CD4-positive, alpha-beta memory T cell (primary cell): ENCODE results near the gene SPATS2. TPM values are rescaled to one million over a fixed set of nuclear protein-coding genes. Genes with fewer than 3 reads are reported as not detected.
"Not testable (repeated sequence)": the region's sequence is repeated elsewhere in the genome, so short reads cannot be mapped to it uniquely, and the experiment has no call there.

Experiments used
- CTCF ChIA-PET: fragments of 350-600 bp; sonication (Branson Sonifier 250); formaldehyde crosslinking; loops from one replicate; lab custom pipeline; 2021; ENCODE audit warnings: inconsistent platforms; ENCODE audit not compliant: partially characterized antibody; lab: Charles Lee
- POLR2A ChIA-PET: fragments of 350-600 bp; sonication (Branson Sonifier 250); formaldehyde crosslinking; loops from one replicate; lab custom pipeline; 2021; ENCODE audit not compliant: partially characterized antibody; lab: Charles Lee
- DNase-seq, 5 donors: peaks; one replicate each; pipeline versions ENCODE4 v3.0.0 to v3.0.0-alpha.2; 2020 to 2022; ENCODE audit warnings: mixed read lengths in 1 of 5
- H3K27ac ChIP-seq: one replicate; pipeline ENCODE4 v1.7.0; 2013; ENCODE audit warnings: low read depth, low read length
- H3K27me3 ChIP-seq: 2 replicates; pipeline ENCODE4 v1.7.0; 2013; ENCODE audit warnings: mild to moderate bottlenecking, low read length, moderate library complexity; ENCODE audit not compliant: insufficient read depth
- H3K36me3 ChIP-seq: 2 replicates; pipeline ENCODE4 v1.7.0; 2013; ENCODE audit warnings: mild to moderate bottlenecking, low read length, moderate library complexity; ENCODE audit not compliant: insufficient read depth
- H3K4me1 ChIP-seq: 2 replicates; pipeline ENCODE4 v1.7.0; 2013; ENCODE audit warnings: mild to moderate bottlenecking, low read length, moderate library complexity; ENCODE audit not compliant: insufficient read depth
- H3K4me3 ChIP-seq, 2 donors: one replicate each; pipeline ENCODE4 v1.7.0; 2013; ENCODE audit warnings: low read length in 2 of 2, mild to moderate bottlenecking in 1 of 2
- H3K9me3 ChIP-seq, 2 donors: one replicate each; pipeline ENCODE4 v1.7.0; 2013; ENCODE audit warnings: low read length in 2 of 2, control low read depth in 1 of 2; ENCODE audit not compliant: control insufficient read depth in 1 of 2
- H3K27ac Mint-ChIP-seq, 7 donors: one replicate each; pipeline ENCODE4 v1.8.0; 2020 to 2021; ENCODE audit warnings: mixed read lengths in 7 of 7, mild to moderate bottlenecking in 6 of 7, inconsistent platforms in 3 of 7, moderate library complexity in 3 of 7
- H3K27me3 Mint-ChIP-seq, 2 donors: one replicate each; pipeline ENCODE4 v1.8.0; 2020 to 2021; ENCODE audit warnings: mixed read lengths in 2 of 2
- H3K36me3 Mint-ChIP-seq, 2 donors: one replicate each; pipeline ENCODE4 v1.8.0; 2020 to 2021; ENCODE audit warnings: mixed read lengths in 2 of 2, inconsistent platforms in 1 of 2, mild to moderate bottlenecking in 1 of 2
- H3K4me1 Mint-ChIP-seq, 4 donors: one replicate each; pipeline ENCODE4 v1.8.0; 2020 to 2021; ENCODE audit warnings: mixed read lengths in 4 of 4, mild to moderate bottlenecking in 1 of 4
- H3K4me3 Mint-ChIP-seq, 8 donors: one replicate each; pipeline ENCODE4 v1.8.0; 2020 to 2021; ENCODE audit warnings: mixed read lengths in 8 of 8, mild to moderate bottlenecking in 7 of 8, moderate library complexity in 6 of 8, inconsistent platforms in 3 of 8
- H3K9me3 Mint-ChIP-seq, 8 donors: one replicate each; pipeline ENCODE4 v1.8.0; 2020 to 2021; ENCODE audit warnings: mixed read lengths in 8 of 8, mild to moderate bottlenecking in 5 of 8, inconsistent platforms in 3 of 8, moderate library complexity in 1 of 8
- intact Hi-C: fragments of 100-400 bp; cut with micrococcal nuclease; formaldehyde crosslinking; loops from one replicate; pipeline ENCODE4 v1.15.1; 2023
- polyA plus RNA-seq, 2 donors: library from polyadenylated mRNA; unstranded; fragments of 300-500 nt; fragmentation: Illumina TruSeq; gene quantifications; one replicate each; pipeline ENCODE4 v1.2.3, GENCODE V29; 2021
- total RNA-seq, 2 experiments: library from RNA; stranded (reverse); gene quantifications; one replicate each; pipeline ENCODE4 v1.2.3, GENCODE V29; 2021

Gene SPATS2
- total and polyA plus RNA-seq, 4 experiments from 2014 or later: 4.3 to 7.8 (median 5.0) TPM

DNA sequence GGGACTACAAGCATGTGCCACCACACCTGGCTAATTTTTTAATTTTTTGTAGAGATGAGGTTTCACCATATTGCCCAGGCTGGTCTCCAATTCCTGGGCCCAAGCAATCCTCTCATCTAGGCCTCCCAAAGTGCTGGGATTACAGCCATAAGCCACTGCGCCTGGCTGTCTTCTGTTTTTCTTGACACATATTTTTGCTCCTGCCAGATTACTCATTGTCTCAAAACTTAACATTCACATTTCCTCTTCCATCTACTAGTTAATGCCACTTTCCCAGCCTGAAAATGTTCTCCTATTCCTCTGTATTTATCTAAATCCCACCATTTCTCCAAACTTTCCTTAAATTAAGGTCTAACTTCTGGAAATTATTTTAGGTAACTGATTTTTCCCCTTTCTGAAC is 135.3 kb downstream of the SPATS2 start:
- Mint-ChIP-seq H3K27me3 (no peaks in the 10 kb centered on the region), H3K36me3 (peaks cover 1 to 22% of the 10 kb centered on the region in 2 donors), H3K4me3 (no peak overlapping the region), H3K27ac (no peak overlapping the region), H3K9me3 (no peaks in the 10 kb centered on the region), H3K4me1 (no peaks in the 10 kb centered on the region)
- DNase-seq: no peak
- Histone ChIP-seq H3K27me3 (no peaks in the 10 kb centered on the region), H3K4me1 (no peaks in the 10 kb centered on the region), H3K9me3 (no peaks in the 10 kb centered on the region), H3K36me3 (no peaks in the 10 kb centered on the region), H3K27ac (no peak overlapping the region), H3K4me3 (no peak overlapping the region)
- POLR2A ChIA-PET: no interaction called here
- intact Hi-C loops: no loop called here
- CTCF ChIA-PET: interaction anchor here (19.8 kb wide), 1 partner anchor 148 kb away, joined by 538 read pairs; the partner anchor contains the start of gene DNAJC22

GRCh38 chr12:49503674-49504180 is 136.5 kb downstream of the SPATS2 start:
- H3K27me3 Mint-ChIP-seq: no peaks in the 10 kb centered on the region
- H3K27me3 ChIP-seq: no peaks in the 10 kb centered on the region
- H3K36me3 ChIP-seq: no peaks in the 10 kb centered on the region
- intact Hi-C loops: no loop called here
- no peak overlapping the region for H3K4me3 Mint-ChIP-seq
- no peaks in the 10 kb centered on the region for H3K9me3 Mint-ChIP-seq
- no peak for DNase-seq
- no peak overlapping the region for H3K27ac ChIP-seq
- ChIA-PET CTCF (interaction anchor here (0.8 to 19.8 kb wide), 5 partner anchors 9 to 161 kb away, joined by 3 to 538 read pairs (median 7); partner anchors contain the start of gene DNAJC22), POLR2A (no interaction called here)
- H3K27ac Mint-ChIP-seq: no peak overlapping the region
- no peaks in the 10 kb centered on the region for H3K4me1 ChIP-seq
- no peaks in the 10 kb centered on the region for H3K4me1 Mint-ChIP-seq
- H3K36me3 Mint-ChIP-seq: peaks cover 1 to 20% of the 10 kb centered on the region in 2 donors
- H3K9me3 ChIP-seq: no peaks in the 10 kb centered on the region
- no peak overlapping the region for H3K4me3 ChIP-seq

- Mint-ChIP-seq H3K4me1 (no peaks in the 10 kb centered on the region), H3K4me3 (no peak overlapping the region), H3K36me3 (peaks cover 1 to 9% of the 10 kb centered on the region in 2 donors), H3K27me3 (no peaks in the 10 kb centered on the region), H3K9me3 (no peaks in the 10 kb centered on the region), H3K27ac (no peak overlapping the region)
- H3K9me3 ChIP-seq: no peaks in the 10 kb centered on the region
- no peak overlapping the region for H3K27ac ChIP-seq
- H3K27me3 ChIP-seq: no peaks in the 10 kb centered on the region
- no peaks in the 10 kb centered on the region for H3K4me1 ChIP-seq
- H3K36me3 ChIP-seq: no peaks in the 10 kb centered on the region
- ChIA-PET POLR2A (no interaction called here), CTCF (interaction anchor here (2.6 to 19.8 kb wide), 2 partner anchors 9 to 151 kb away, joined by 17 to 538 read pairs; partner anchors contain the start of gene DNAJC22)
- H3K4me3 ChIP-seq: no peak overlapping the region
- DNase-seq: no peak
- intact Hi-C loops: no loop called here
These were observed 138.4 kb downstream of the SPATS2 start for GRCh38 chr12:49505672-49506071.

- DNase-seq: no peak
- Histone ChIP-seq H3K27ac (no peak overlapping the region), H3K4me3 (no peak overlapping the region), H3K4me1 (no peaks in the 10 kb centered on the region), H3K9me3 (no peaks in the 10 kb centered on the region), H3K27me3 (no peaks in the 10 kb centered on the region), H3K36me3 (no peaks in the 10 kb centered on the region)
- H3K27ac Mint-ChIP-seq: no peak overlapping the region
- no peaks in the 10 kb centered on the region for H3K27me3 Mint-ChIP-seq
- H3K4me3 Mint-ChIP-seq: no peak overlapping the region
- H3K36me3 Mint-ChIP-seq: peaks cover 1 to 9% of the 10 kb centered on the region in 2 donors
- POLR2A ChIA-PET: interaction anchor here (0.8 kb wide), 1 partner anchor 149 kb away, joined by 3 read pairs; no protein-coding TSS in a partner anchor
- H3K4me1 Mint-ChIP-seq: no peaks in the 10 kb centered on the region
- intact Hi-C loops: no loop called here
- CTCF ChIA-PET: interaction anchor here (1.1 to 19.8 kb wide), 2 partner anchors 110 to 153 kb away, joined by 4 to 538 read pairs; partner anchors contain the start of gene DNAJC22
- H3K9me3 Mint-ChIP-seq: no peaks in the 10 kb centered on the region
These were observed 139.9 kb downstream of the SPATS2 start for GRCh38 chr12:49507139-49507538.

DNA sequence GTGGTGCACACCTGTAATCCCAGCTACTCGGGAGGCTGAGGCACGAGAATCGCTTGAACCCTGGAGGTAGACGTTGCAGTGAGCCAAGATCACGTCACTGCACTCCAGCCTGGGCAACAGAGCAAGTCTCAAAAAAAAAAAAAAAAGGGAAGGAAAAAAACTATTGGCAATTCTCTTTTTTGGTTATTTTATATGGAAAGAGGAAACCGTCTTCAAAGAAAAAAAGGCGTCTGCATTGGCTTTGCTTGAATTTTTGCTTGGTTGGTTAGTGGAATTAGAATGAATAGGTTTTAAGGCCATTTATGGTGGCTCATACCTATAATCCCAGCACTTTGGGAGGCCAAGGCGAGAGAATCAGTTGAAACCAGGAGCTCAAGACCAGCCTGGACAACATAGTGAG is 142.4 kb downstream of the SPATS2 start:
- POLR2A ChIA-PET, H3K4me1 Mint-ChIP-seq, H3K36me3 ChIP-seq, H3K4me3 Mint-ChIP-seq, H3K27ac Mint-ChIP-seq, H3K27me3 Mint-ChIP-seq, H3K4me1 ChIP-seq, DNase-seq, intact Hi-C loops, H3K9me3 ChIP-seq, H3K36me3 Mint-ChIP-seq, H3K27me3 ChIP-seq, H3K4me3 ChIP-seq, H3K27ac ChIP-seq, H3K9me3 Mint-ChIP-seq: not testable (repeated sequence)
- CTCF ChIA-PET: interaction anchor here (1.4 to 19.8 kb wide), 2 partner anchors 144 to 155 kb away, joined by 3 to 538 read pairs; partner anchors contain the start of gene DNAJC22

GRCh38 chr12:49511410-49511809 is 144.1 kb downstream of the SPATS2 start:
- H3K9me3 ChIP-seq: no peaks in the 10 kb centered on the region
- peak overlapping the region in 1 of 7 donors; percentile 57 for H3K27ac Mint-ChIP-seq
- H3K27ac ChIP-seq: no peak overlapping the region
- no peaks in the 10 kb centered on the region for H3K36me3 Mint-ChIP-seq
- intact Hi-C loops: no loop called here
- no peak overlapping the region for H3K4me3 ChIP-seq
- H3K4me1 ChIP-seq: no peaks in the 10 kb centered on the region
- no peaks in the 10 kb centered on the region for H3K9me3 Mint-ChIP-seq
- CTCF ChIA-PET: interaction anchor here (1.1 to 19.8 kb wide), 8 partner anchors 15 to 223 kb away, joined by 3 to 538 read pairs (median 5); partner anchors contain the start of genes DNAJC22, SPATS2 and TROAP
- H3K4me3 Mint-ChIP-seq: no peak overlapping the region
- no peaks in the 10 kb centered on the region for H3K27me3 ChIP-seq
- H3K27me3 Mint-ChIP-seq: no peaks in the 10 kb centered on the region
- POLR2A ChIA-PET: interaction anchor here (0.9 to 1.4 kb wide), 2 partner anchors 153 to 165 kb away, joined by 3 read pairs; partner anchors contain the start of gene DNAJC22
- no peak for DNase-seq
- H3K4me1 Mint-ChIP-seq: no peaks in the 10 kb centered on the region
- no peaks in the 10 kb centered on the region for H3K36me3 ChIP-seq

DNA sequence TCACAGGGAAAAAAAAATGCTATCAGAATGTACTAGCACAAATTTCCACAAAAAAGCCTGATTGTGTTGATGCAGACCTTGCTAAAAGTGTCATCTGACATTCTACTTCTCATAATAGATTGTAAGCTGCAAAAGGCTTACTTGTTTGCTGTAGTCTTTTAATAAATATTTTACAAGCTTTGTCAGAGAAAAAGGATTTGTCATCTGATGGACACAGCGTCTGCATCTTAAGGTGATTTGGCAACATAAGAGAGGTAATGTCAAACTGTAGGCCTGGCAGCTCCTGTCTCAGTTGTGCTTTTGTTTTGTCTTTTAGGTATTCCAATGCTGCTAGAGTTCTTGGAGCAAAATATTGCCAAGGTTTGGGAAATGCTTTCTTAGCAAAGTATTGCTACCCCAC is 145.3 kb downstream of the SPATS2 start:
- ChIA-PET POLR2A (interaction anchor here (1.0 kb wide), 1 partner anchor 146 kb away, joined by 4 read pairs; no protein-coding TSS in a partner anchor), CTCF (interaction anchor here (0.6 to 19.8 kb wide), 13 partner anchors 9 to 231 kb away, joined by 3 to 538 read pairs (median 4); partner anchors contain the start of genes DNAJC22, KCNH3 and SPATS2)
- no peaks in the 10 kb centered on the region for H3K9me3 ChIP-seq
- H3K9me3 Mint-ChIP-seq: no peaks in the 10 kb centered on the region
- H3K36me3 ChIP-seq: no peaks in the 10 kb centered on the region
- H3K27me3 Mint-ChIP-seq: no peaks in the 10 kb centered on the region
- no peaks in the 10 kb centered on the region for H3K27me3 ChIP-seq
- no peak overlapping the region for H3K4me3 Mint-ChIP-seq
- no peaks in the 10 kb centered on the region for H3K4me1 Mint-ChIP-seq
- intact Hi-C loops: no loop called here
- no peak overlapping the region for H3K27ac ChIP-seq
- no peak overlapping the region for H3K27ac Mint-ChIP-seq
- H3K4me3 ChIP-seq: no peak overlapping the region
- H3K36me3 Mint-ChIP-seq: no peaks in the 10 kb centered on the region
- no peaks in the 10 kb centered on the region for H3K4me1 ChIP-seq
- no peak for DNase-seq
